ENCODE results near the gene ATP8B4.
"Not testable (repeated sequence)": the region's sequence is repeated elsewhere in the genome, so short reads cannot be mapped to it uniquely, and the experiment has no call there.

Gene ATP8B4

GRCh38 chr15:50095938-50096821 lies 22.9 kb downstream of the ATP8B4 start:
- TF ChIP-seq FOXP2 (optimal IDR thresholded peaks at IDR 0.05; ENCODE audit: control extremely low read depth, extremely low read length, insufficient read depth) (no peak), POLR2AphosphoS5 (IDR thresholded peaks at IDR 0.05; ENCODE audit: borderline replicate concordance, low read depth, low read length) (no peak), EZH2 (IDR thresholded peaks at IDR 0.05) (no peak)
- Histone ChIP-seq H3K9ac (ENCODE audit: insufficient read length) (no peak overlapping the region), H3K36me3 (ENCODE audit: insufficient read depth, low read length) (no peaks in the 10 kb centered on the region), H3K4me3 (no peak overlapping the region), H3K9me3 (ENCODE audit: low read depth, low read length) (no peaks in the 10 kb centered on the region), H3K27ac (no peak overlapping the region)
- no peak for DNase-seq (ENCODE audit: low read depth, low spot score)

- not testable (repeated sequence) for DNase-seq (ENCODE audit: low read depth, low spot score); H3K36me3 ChIP-seq (ENCODE audit: insufficient read depth, low read length); H3K4me3 ChIP-seq; H3K9ac ChIP-seq (ENCODE audit: insufficient read length); H3K9me3 ChIP-seq (ENCODE audit: low read depth, low read length); H3K27ac ChIP-seq
These were observed 29.6 kb downstream of the ATP8B4 start for GRCh38 chr15:50089386-50089785.

GRCh38 chr15:50084932-50085331 lies 34.1 kb downstream of the ATP8B4 start:
- H3K27ac ChIP-seq = no peak overlapping the region
- no peaks in the 10 kb centered on the region for H3K36me3 ChIP-seq (ENCODE audit: insufficient read depth, low read length)
- TF ChIP-seq POLR2AphosphoS5 (IDR thresholded peaks at IDR 0.05; ENCODE audit: borderline replicate concordance, low read depth, low read length) (no peak), FOXP2 (optimal IDR thresholded peaks at IDR 0.05; ENCODE audit: control extremely low read depth, extremely low read length, insufficient read depth) (no peak), EZH2 (IDR thresholded peaks at IDR 0.05) (no peak)
- no peak for DNase-seq (ENCODE audit: low read depth, low spot score)
- no peak overlapping the region for H3K9ac ChIP-seq (ENCODE audit: insufficient read length)
- H3K9me3 ChIP-seq (ENCODE audit: low read depth, low read length) = no peaks in the 10 kb centered on the region
- H3K4me3 ChIP-seq = no peak overlapping the region

GRCh38 chr15:50083424-50084025 lies 35.5 kb downstream of the ATP8B4 start:
- H3K9me3 ChIP-seq (ENCODE audit: low read depth, low read length) = no peaks in the 10 kb centered on the region
- no peak overlapping the region for H3K4me3 ChIP-seq
- no peak overlapping the region for H3K9ac ChIP-seq (ENCODE audit: insufficient read length)
- no peaks in the 10 kb centered on the region for H3K36me3 ChIP-seq (ENCODE audit: insufficient read depth, low read length)
- no peak for TF ChIP-seq EZH2 (IDR thresholded peaks at IDR 0.05)
- no peak for TF ChIP-seq POLR2AphosphoS5 (IDR thresholded peaks at IDR 0.05; ENCODE audit: borderline replicate concordance, low read depth, low read length)
- no peak for TF ChIP-seq FOXP2 (optimal IDR thresholded peaks at IDR 0.05; ENCODE audit: control extremely low read depth, extremely low read length, insufficient read depth)
- H3K27ac ChIP-seq = no peak overlapping the region
- DNase-seq (ENCODE audit: low read depth, low spot score) = no peak

GRCh38 chr15:50082066-50082465 lies 37.0 kb downstream of the ATP8B4 start:
- DNase-seq (ENCODE audit: low read depth, low spot score) = no peak
- Histone ChIP-seq H3K9ac (ENCODE audit: insufficient read length) (no peak overlapping the region), H3K9me3 (ENCODE audit: low read depth, low read length) (no peaks in the 10 kb centered on the region), H3K27ac (no peak overlapping the region), H3K36me3 (ENCODE audit: insufficient read depth, low read length) (no peaks in the 10 kb centered on the region), H3K4me3 (no peak overlapping the region)
- TF ChIP-seq POLR2AphosphoS5 (IDR thresholded peaks at IDR 0.05; ENCODE audit: borderline replicate concordance, low read depth, low read length) (no peak), FOXP2 (optimal IDR thresholded peaks at IDR 0.05; ENCODE audit: control extremely low read depth, extremely low read length, insufficient read depth) (no peak), EZH2 (IDR thresholded peaks at IDR 0.05) (no peak)

GRCh38 chr15:50077651-50078050 lies 41.4 kb downstream of the ATP8B4 start:
- no peak for TF ChIP-seq POLR2AphosphoS5 (IDR thresholded peaks at IDR 0.05; ENCODE audit: borderline replicate concordance, low read depth, low read length)
- no peak for TF ChIP-seq EZH2 (IDR thresholded peaks at IDR 0.05)
- no peak for TF ChIP-seq FOXP2 (optimal IDR thresholded peaks at IDR 0.05; ENCODE audit: control extremely low read depth, extremely low read length, insufficient read depth)
- H3K9ac ChIP-seq (ENCODE audit: insufficient read length) = no peak overlapping the region
- no peak for DNase-seq (ENCODE audit: low read depth, low spot score)
- no peaks in the 10 kb centered on the region for H3K36me3 ChIP-seq (ENCODE audit: insufficient read depth, low read length)
- no peak overlapping the region for H3K27ac ChIP-seq
- no peak overlapping the region for H3K4me3 ChIP-seq
- H3K9me3 ChIP-seq (ENCODE audit: low read depth, low read length) = no peaks in the 10 kb centered on the region

GRCh38 chr15:50077176-50077575 lies 41.9 kb downstream of the ATP8B4 start:
- no peaks in the 10 kb centered on the region for H3K36me3 ChIP-seq (ENCODE audit: insufficient read depth, low read length)
- no peak overlapping the region for H3K9ac ChIP-seq (ENCODE audit: insufficient read length)
- no peak overlapping the region for H3K27ac ChIP-seq
- no peak for DNase-seq (ENCODE audit: low read depth, low spot score)
- no peak overlapping the region for H3K4me3 ChIP-seq
- TF ChIP-seq POLR2AphosphoS5 (IDR thresholded peaks at IDR 0.05; ENCODE audit: borderline replicate concordance, low read depth, low read length) (no peak), FOXP2 (optimal IDR thresholded peaks at IDR 0.05; ENCODE audit: control extremely low read depth, extremely low read length, insufficient read depth) (no peak), EZH2 (IDR thresholded peaks at IDR 0.05) (no peak)
- H3K9me3 ChIP-seq (ENCODE audit: low read depth, low read length) = no peaks in the 10 kb centered on the region

- DNase-seq (ENCODE audit: low read depth, low spot score) = no peak
- H3K27ac ChIP-seq = no peak overlapping the region
- no peaks in the 10 kb centered on the region for H3K9me3 ChIP-seq (ENCODE audit: low read depth, low read length)
- H3K9ac ChIP-seq (ENCODE audit: insufficient read length) = no peak overlapping the region
- no peak overlapping the region for H3K4me3 ChIP-seq
- TF ChIP-seq FOXP2 (optimal IDR thresholded peaks at IDR 0.05; ENCODE audit: control extremely low read depth, extremely low read length, insufficient read depth) (no peak), EZH2 (IDR thresholded peaks at IDR 0.05) (no peak), POLR2AphosphoS5 (IDR thresholded peaks at IDR 0.05; ENCODE audit: borderline replicate concordance, low read depth, low read length) (no peak)
- no peaks in the 10 kb centered on the region for H3K36me3 ChIP-seq (ENCODE audit: insufficient read depth, low read length)
These were observed 43.7 kb downstream of the ATP8B4 start for GRCh38 chr15:50075319-50075718.
